Brain microvascular endothelial cell (primary cell): ENCODE results near the gene CLDN19.

ENCODE experiments used
- DNase-seq: peaks from one replicate; pipeline ENCODE4 v3.0.0-alpha.2; 2020
- H3K27ac ChIP-seq: fragments of 250-450 bp; sonication (Bioruptor Pico); 2 replicates; pipeline ENCODE4 v1.5.1; 2020; ENCODE audit warnings: mild to moderate bottlenecking, moderate library complexity
- H3K27me3 ChIP-seq: fragments of 250-450 bp; sonication (Bioruptor Pico); replicated peaks from 2 replicates; pipeline ENCODE4 v1.5.1; 2020; ENCODE audit warnings: mild to moderate bottlenecking
- H3K36me3 ChIP-seq: fragments of 250-450 bp; sonication (Bioruptor Pico); replicated peaks from 2 replicates; pipeline ENCODE4 v1.5.1; 2020; ENCODE audit warnings: mild to moderate bottlenecking
- H3K4me3 ChIP-seq: 2 replicates; pipeline ENCODE4 v1.5.1; 2011; ENCODE audit warnings: low read depth, mild to moderate bottlenecking, control low read depth, low read length, moderate library complexity
- CTCF ChIP-seq: IDR thresholded peaks from 2 replicates; pipeline ENCODE4 v1.5.1; 2011; ENCODE audit warnings: low read depth, mild to moderate bottlenecking, moderate library complexity, low read length, control low read depth, inconsistent platforms; ENCODE audit errors: missing control alignments
- in situ Hi-C: cut with HindIII; loops from 2 replicates; pipeline ENCODE4 v1.10.0; 2017; ENCODE audit warnings: low sequenced_read_pairs, low pct_ligation_motif_present

Gene CLDN19

GRCh38 chr1:42739753-42740700 lies at the start of gene CLDN19:
Gene CLDN19, minus strand, starts transcription at chr1:42740236. Its CDS starts 173 bp downstream, at chr1:42740063.
- Histone ChIP-seq H3K27me3 (no peaks in the 10 kb centered on the region), H3K36me3 (no peaks in the 10 kb centered on the region), H3K4me3 (no peak within 1 kb of the TSS), H3K27ac (no peak within 1 kb of the TSS)
- DNase-seq = no peak
- in situ Hi-C loops = no loop called here
- no peak for TF ChIP-seq CTCF

GRCh38 chr1:42788021-42788420 lies 48.0 kb upstream of the CLDN19 start:
- Histone ChIP-seq H3K36me3 (no peaks in the 10 kb centered on the region), H3K27ac (no peak overlapping the region), H3K27me3 (no peaks in the 10 kb centered on the region), H3K4me3 (no peak overlapping the region)
- DNase-seq = no peak
- no peak for TF ChIP-seq CTCF
- in situ Hi-C loops = no loop called here

GRCh38 chr1:42786097-42786496 lies 46.1 kb upstream of the CLDN19 start:
- Histone ChIP-seq H3K4me3 (no peak overlapping the region), H3K36me3 (peaks cover 2% of the 10 kb centered on the region), H3K27ac (no peak overlapping the region), H3K27me3 (no peaks in the 10 kb centered on the region)
- in situ Hi-C loops = no loop called here
- no peak for DNase-seq
- no peak for TF ChIP-seq CTCF

- TF ChIP-seq CTCF = no peak
- H3K27me3 ChIP-seq = no peaks in the 10 kb centered on the region
- peak within 1 kb of the TSS; percentile 48 for H3K4me3 ChIP-seq
- DNase-seq = no peak
- H3K36me3 ChIP-seq = peaks cover 4% of the 10 kb centered on the region
- in situ Hi-C loops = no loop called here
- no peak within 1 kb of the TSS for H3K27ac ChIP-seq
Observed at GRCh38 chr1:42784946-42785693, 45.1 kb upstream of the CLDN19 start, which contains the start of gene TMEM269. Gene TMEM269, plus strand, starts transcription at chr1:42784991. Its CDS starts 4,903 bp downstream, at chr1:42789894.

GRCh38 chr1:42784547-42784945 lies 44.5 kb upstream of the CLDN19 start:
- Histone ChIP-seq H3K27ac (no peak overlapping the region), H3K4me3 (peak overlapping the region; percentile 48), H3K36me3 (peaks cover 4% of the 10 kb centered on the region), H3K27me3 (no peaks in the 10 kb centered on the region)
- no peak for TF ChIP-seq CTCF
- no peak for DNase-seq
- in situ Hi-C loops = no loop called here
